Upper lobe of left lung (tissue), 4 donors: ENCODE data around the gene PLA2G2C.

Experiments
- POLR2A ChIP-seq, 4 donors: fragments of 450-650 bp; IDR thresholded peaks; one replicate each; pipeline ENCODE4 v1.5.1; 2016 to 2017; ENCODE audit warnings: antibody characterized with exemption in 4 of 4, mild to moderate bottlenecking in 2 of 4
- POLR2AphosphoS5 ChIP-seq, 2 donors: sonication (generic); formaldehyde crosslinking; IDR thresholded peaks; one replicate each; pipeline ENCODE4 v1.5.1; 2017; ENCODE audit warnings: antibody characterized with exemption in 2 of 2
- TF ChIP-seq, protein P1 (sequence below), 6 experiments: fragments of 450-650 bp in 4 of 6; fragments of 200-600 bp in 2 of 6; sonication (generic) in 2 of 6; IDR thresholded peaks; one replicate each; pipeline ENCODE4 v1.5.1; 2016 to 2019; ENCODE audit warnings: antibody characterized with exemption in 6 of 6

- TF ChIP-seq, protein P1, sequence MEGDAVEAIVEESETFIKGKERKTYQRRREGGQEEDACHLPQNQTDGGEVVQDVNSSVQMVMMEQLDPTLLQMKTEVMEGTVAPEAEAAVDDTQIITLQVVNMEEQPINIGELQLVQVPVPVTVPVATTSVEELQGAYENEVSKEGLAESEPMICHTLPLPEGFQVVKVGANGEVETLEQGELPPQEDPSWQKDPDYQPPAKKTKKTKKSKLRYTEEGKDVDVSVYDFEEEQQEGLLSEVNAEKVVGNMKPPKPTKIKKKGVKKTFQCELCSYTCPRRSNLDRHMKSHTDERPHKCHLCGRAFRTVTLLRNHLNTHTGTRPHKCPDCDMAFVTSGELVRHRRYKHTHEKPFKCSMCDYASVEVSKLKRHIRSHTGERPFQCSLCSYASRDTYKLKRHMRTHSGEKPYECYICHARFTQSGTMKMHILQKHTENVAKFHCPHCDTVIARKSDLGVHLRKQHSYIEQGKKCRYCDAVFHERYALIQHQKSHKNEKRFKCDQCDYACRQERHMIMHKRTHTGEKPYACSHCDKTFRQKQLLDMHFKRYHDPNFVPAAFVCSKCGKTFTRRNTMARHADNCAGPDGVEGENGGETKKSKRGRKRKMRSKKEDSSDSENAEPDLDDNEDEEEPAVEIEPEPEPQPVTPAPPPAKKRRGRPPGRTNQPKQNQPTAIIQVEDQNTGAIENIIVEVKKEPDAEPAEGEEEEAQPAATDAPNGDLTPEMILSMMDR (IDR thresholded peaks at IDR 0.05) = no peak
- TF ChIP-seq POLR2A (IDR thresholded peaks at IDR 0.05) (no peak), POLR2AphosphoS5 (IDR thresholded peaks at IDR 0.05) (no peak)
Observed at GRCh38 chr1:20227704-20228103, 41.4 kb upstream of the PLA2G2C start.
